ENCODE measurements around the gene FMN1.

The FMN1 gene

GRCh38 chr15:33194704-33195670 is at the start of gene FMN1:
Gene FMN1, minus strand, starts transcription at chr15:33194714. Its CDS starts 39,800 bp downstream, at chr15:33154914.
- DNase-seq: peak; percentile 91 to 94
- intact Hi-C loops (cut with DNase I; ENCODE audit: low total_unique reads): no loop called here
- H3K36me3 ChIP-seq: no peaks in the 10 kb centered on the region
- H3K27ac ChIP-seq: peak within 1 kb of the TSS; percentile 56 to 60
- no peak for TF ChIP-seq CTCF (IDR thresholded peaks at IDR 0.05)
- no peaks in the 10 kb centered on the region for H3K9me3 ChIP-seq
- H3K4me3 ChIP-seq: peak within 1 kb of the TSS; percentile 47 to 56
- peaks cover 0 to 10% (median 5%) of the 10 kb centered on the region in 4 donors for H3K4me1 ChIP-seq
- peaks cover 0 to 2% of the 10 kb centered on the region in 2 donors for H3K27me3 ChIP-seq

- Histone ChIP-seq H3K9me3 (no peaks in the 10 kb centered on the region), H3K4me3 (no peak overlapping the region), H3K4me1 (no peaks in the 10 kb centered on the region), H3K27me3 (no peaks in the 10 kb centered on the region), H3K36me3 (no peaks in the 10 kb centered on the region), H3K27ac (no peak overlapping the region)
- intact Hi-C loops (cut with DNase I; ENCODE audit: low total_unique reads): no loop called here
- no peak for DNase-seq
- no peak for TF ChIP-seq CTCF (IDR thresholded peaks at IDR 0.05)
Measured at GRCh38 chr15:33243869-33244268, 49.4 kb upstream of the FMN1 start.

GRCh38 chr15:33243393-33243792 is 48.9 kb upstream of the FMN1 start:
- H3K4me3 ChIP-seq: no peak overlapping the region

GRCh38 chr15:33242669-33243191 is 48.2 kb upstream of the FMN1 start:
- Histone ChIP-seq H3K4me1 (no peaks in the 10 kb centered on the region), H3K9me3 (no peaks in the 10 kb centered on the region), H3K4me3 (no peak overlapping the region), H3K27ac (no peak overlapping the region), H3K36me3 (no peaks in the 10 kb centered on the region), H3K27me3 (no peaks in the 10 kb centered on the region)
- DNase-seq: no peak
- TF ChIP-seq CTCF (IDR thresholded peaks at IDR 0.05): peak in 1 of 2 experiments; percentile 9
- intact Hi-C loops (cut with DNase I; ENCODE audit: low total_unique reads): no loop called here

More at GRCh38 chr15:33243393-33243792, 48.9 kb upstream of the FMN1 start:
- Histone ChIP-seq H3K27me3 (no peaks in the 10 kb centered on the region), H3K9me3 (no peaks in the 10 kb centered on the region), H3K4me1 (no peaks in the 10 kb centered on the region), H3K27ac (no peak overlapping the region), H3K36me3 (no peaks in the 10 kb centered on the region)
- intact Hi-C loops (cut with DNase I; ENCODE audit: low total_unique reads): no loop called here
- no peak for TF ChIP-seq CTCF (IDR thresholded peaks at IDR 0.05)
- DNase-seq: no peak

- intact Hi-C loops (cut with DNase I; ENCODE audit: low total_unique reads): no loop called here
- DNase-seq: no peak
Measured at GRCh38 chr15:33242165-33242564, 47.7 kb upstream of the FMN1 start.

More at GRCh38 chr15:33242165-33242564, 47.7 kb upstream of the FMN1 start:
- Histone ChIP-seq H3K9me3 (no peaks in the 10 kb centered on the region), H3K4me3 (no peak overlapping the region), H3K4me1 (no peaks in the 10 kb centered on the region), H3K27ac (no peak overlapping the region), H3K27me3 (no peaks in the 10 kb centered on the region), H3K36me3 (no peaks in the 10 kb centered on the region)
- no peak for TF ChIP-seq CTCF (IDR thresholded peaks at IDR 0.05)
